Measurements from ENCODE around the gene VTI1A. TPM values are rescaled to one million over a fixed set of nuclear protein-coding genes. Genes with fewer than 3 reads are reported as not detected.
A peak's percentile ranks its signal among the peaks of the same experiment; 100 is the strongest.
"Not testable (repeated sequence)": the region's sequence is repeated elsewhere in the genome, so short reads cannot be mapped to it uniquely, and the experiment has no call there.

Gene VTI1A
- 23.5 TPM for total RNA-seq
- 10 to 100 TPM in 7 of 8 donors, 1 to 10 TPM in 1; 8.8 to 16.4 (median 13.4) TPM for polyA plus RNA-seq (ENCODE audit: insufficient read depth in 1 of 8, insufficient read length in 8 of 8, low replicate concordance in 1 of 8)
- long read RNA-seq, donor 1 = 0 reads
- long read RNA-seq, donor 2 = 0 reads
- long read RNA-seq, donor 3, partial matches to known transcripts = 0 of 3 reads
- long read RNA-seq, donor 3, other reads (novel, unspliced or antisense) = 0 of 3 reads
- long read RNA-seq, donor 4, full-length matches to known transcripts = 4 of 4 reads
- long read RNA-seq, donor 4, partial matches to known transcripts = 0 of 4 reads
- long read RNA-seq, donor 4, other reads (novel, unspliced or antisense) = 0 of 4 reads
- long read RNA-seq, donor 5, full-length matches to known transcripts = 10 of 10 reads
- long read RNA-seq, donor 5, partial matches to known transcripts = 0 of 10 reads
- long read RNA-seq, donor 5, other reads (novel, unspliced or antisense) = 0 of 10 reads
- long read RNA-seq, donor 6, full-length matches to known transcripts = 6 of 6 reads
- long read RNA-seq, donor 6, partial matches to known transcripts = 0 of 6 reads
- long read RNA-seq, donor 6, other reads (novel, unspliced or antisense) = 0 of 6 reads
- long read RNA-seq, donor 7, full-length matches to known transcripts = 4 of 4 reads
- long read RNA-seq, donor 7, partial matches to known transcripts = 0 of 4 reads
- long read RNA-seq, donor 7, other reads (novel, unspliced or antisense) = 0 of 4 reads
- long read RNA-seq, donor 8, partial matches to known transcripts = 0 of 1 reads
- long read RNA-seq, donor 8, other reads (novel, unspliced or antisense) = 0 of 1 reads
- long read RNA-seq, donor 9, full-length matches to known transcripts = 2 of 2 reads
- long read RNA-seq, donor 9, partial matches to known transcripts = 0 of 2 reads
- long read RNA-seq, donor 9, other reads (novel, unspliced or antisense) = 0 of 2 reads
- long read RNA-seq, donor 10, full-length matches to known transcripts = 4 of 4 reads
- long read RNA-seq, donor 10, partial matches to known transcripts = 0 of 4 reads
- long read RNA-seq, donor 10, other reads (novel, unspliced or antisense) = 0 of 4 reads
- long read RNA-seq, donor 11, full-length matches to known transcripts = 3 of 3 reads
- long read RNA-seq, donor 11, partial matches to known transcripts = 0 of 3 reads
- long read RNA-seq, donor 11, other reads (novel, unspliced or antisense) = 0 of 3 reads

GRCh38 chr10:112446855-112447619, at the start of gene VTI1A, which contains the start of gene ZDHHC6:
Gene VTI1A (plus strand): TSS chr10:112447215. CDS start chr10:112447374, 159 bp downstream.
Gene ZDHHC6 (minus strand): TSS chr10:112446914. CDS start chr10:112445436, 1,478 bp downstream.
- H3K27ac ChIP-seq (ENCODE audit: low read length) = peak within 1 kb of the TSS; percentile 86
- H3K27me3 ChIP-seq (ENCODE audit: control insufficient read depth, insufficient read depth, low read length) = no peaks in the 10 kb centered on the region
- no peaks in the 10 kb centered on the region for H3K9me3 ChIP-seq (replicated peaks; ENCODE audit: control insufficient read depth, low read depth, low read length)
- peaks cover 7% of the 10 kb centered on the region for H3K36me3 ChIP-seq (ENCODE audit: control insufficient read depth, insufficient read depth, low read length)
- peaks cover 6% of the 10 kb centered on the region for H3K4me1 ChIP-seq (ENCODE audit: control insufficient read depth, insufficient read depth, low read length)
- peak within 1 kb of the TSS; percentile 97 for H3K4me3 ChIP-seq (ENCODE audit: low read length)
- peak; percentile 92 for DNase-seq
- under 1% methylated on average over 53 of the region's 59 CpGs for WGBS (ENCODE audit: insufficient coverage)

GRCh38 chr10:112397592-112397991, 49.4 kb upstream of the VTI1A start:
- no peak for DNase-seq
- H3K27ac ChIP-seq (ENCODE audit: low read length) = no peak overlapping the region
- H3K4me1 ChIP-seq (ENCODE audit: control insufficient read depth, insufficient read depth, low read length) = no peaks in the 10 kb centered on the region
- no peaks in the 10 kb centered on the region for H3K36me3 ChIP-seq (ENCODE audit: control insufficient read depth, insufficient read depth, low read length)
- no peak overlapping the region for H3K4me3 ChIP-seq (ENCODE audit: low read length)
- H3K9me3 ChIP-seq (replicated peaks; ENCODE audit: control insufficient read depth, low read depth, low read length) = no peaks in the 10 kb centered on the region
- no CpG with 5 or more reads among the region's 2 CpGs for WGBS (ENCODE audit: insufficient coverage)
- no peaks in the 10 kb centered on the region for H3K27me3 ChIP-seq (ENCODE audit: control insufficient read depth, insufficient read depth, low read length)

GRCh38 chr10:112402917-112403316, 44.1 kb upstream of the VTI1A start:
- Histone ChIP-seq H3K9me3 (replicated peaks; ENCODE audit: control insufficient read depth, low read depth, low read length) (no peaks in the 10 kb centered on the region), H3K4me1 (ENCODE audit: control insufficient read depth, insufficient read depth, low read length) (no peaks in the 10 kb centered on the region), H3K27me3 (ENCODE audit: control insufficient read depth, insufficient read depth, low read length) (no peaks in the 10 kb centered on the region), H3K36me3 (ENCODE audit: control insufficient read depth, insufficient read depth, low read length) (no peaks in the 10 kb centered on the region), H3K27ac (ENCODE audit: low read length) (no peak overlapping the region), H3K4me3 (ENCODE audit: low read length) (no peak overlapping the region)
- no peak for DNase-seq
- WGBS (ENCODE audit: insufficient coverage) = 83% methylated on average over 1 of the region's 2 CpGs

GRCh38 chr10:112404617-112405016, 42.4 kb upstream of the VTI1A start:
- no peaks in the 10 kb centered on the region for H3K36me3 ChIP-seq (ENCODE audit: control insufficient read depth, insufficient read depth, low read length)
- H3K27me3 ChIP-seq (ENCODE audit: control insufficient read depth, insufficient read depth, low read length) = no peaks in the 10 kb centered on the region
- WGBS (ENCODE audit: insufficient coverage) = no CpG with 5 or more reads among the region's 3 CpGs

GRCh38 chr10:112406806-112407205, 40.2 kb upstream of the VTI1A start:
- not testable (repeated sequence) for H3K4me1 ChIP-seq (ENCODE audit: control insufficient read depth, insufficient read depth, low read length); H3K36me3 ChIP-seq (ENCODE audit: control insufficient read depth, insufficient read depth, low read length); H3K4me3 ChIP-seq (ENCODE audit: low read length); DNase-seq; H3K27ac ChIP-seq (ENCODE audit: low read length); H3K9me3 ChIP-seq (replicated peaks; ENCODE audit: control insufficient read depth, low read depth, low read length); H3K27me3 ChIP-seq (ENCODE audit: control insufficient read depth, insufficient read depth, low read length)
- no CpG with 5 or more reads among the region's 2 CpGs for WGBS (ENCODE audit: insufficient coverage)

More at GRCh38 chr10:112404617-112405016, 42.4 kb upstream of the VTI1A start:
- no peaks in the 10 kb centered on the region for H3K4me1 ChIP-seq (ENCODE audit: control insufficient read depth, insufficient read depth, low read length)
- H3K27ac ChIP-seq (ENCODE audit: low read length) = no peak overlapping the region
- H3K4me3 ChIP-seq (ENCODE audit: low read length) = no peak overlapping the region
- no peaks in the 10 kb centered on the region for H3K9me3 ChIP-seq (replicated peaks; ENCODE audit: control insufficient read depth, low read depth, low read length)
- DNase-seq = no peak

- H3K27ac ChIP-seq (ENCODE audit: low read length) = no peak overlapping the region
- no peaks in the 10 kb centered on the region for H3K4me1 ChIP-seq (ENCODE audit: control insufficient read depth, insufficient read depth, low read length)
- H3K9me3 ChIP-seq (replicated peaks; ENCODE audit: control insufficient read depth, low read depth, low read length) = no peaks in the 10 kb centered on the region
- DNase-seq = no peak
- H3K36me3 ChIP-seq (ENCODE audit: control insufficient read depth, insufficient read depth, low read length) = no peaks in the 10 kb centered on the region
- WGBS (ENCODE audit: insufficient coverage) = no CpG with 5 or more reads among the region's 1 CpG
- no peaks in the 10 kb centered on the region for H3K27me3 ChIP-seq (ENCODE audit: control insufficient read depth, insufficient read depth, low read length)
- H3K4me3 ChIP-seq (ENCODE audit: low read length) = no peak overlapping the region
Measured at GRCh38 chr10:112407696-112408095, 39.3 kb upstream of the VTI1A start.

GRCh38 chr10:112409299-112409698, 37.7 kb upstream of the VTI1A start:
- Histone ChIP-seq H3K4me1 (ENCODE audit: control insufficient read depth, insufficient read depth, low read length) (no peaks in the 10 kb centered on the region), H3K4me3 (ENCODE audit: low read length) (no peak overlapping the region), H3K27me3 (ENCODE audit: control insufficient read depth, insufficient read depth, low read length) (no peaks in the 10 kb centered on the region), H3K36me3 (ENCODE audit: control insufficient read depth, insufficient read depth, low read length) (no peaks in the 10 kb centered on the region), H3K9me3 (replicated peaks; ENCODE audit: control insufficient read depth, low read depth, low read length) (no peaks in the 10 kb centered on the region), H3K27ac (ENCODE audit: low read length) (no peak overlapping the region)
- DNase-seq = no peak
- 70% methylated on average over 2 of the region's 2 CpGs for WGBS (ENCODE audit: insufficient coverage)

GRCh38 chr10:112409755-112410154, 37.3 kb upstream of the VTI1A start:
- Histone ChIP-seq H3K27me3 (ENCODE audit: control insufficient read depth, insufficient read depth, low read length) (no peaks in the 10 kb centered on the region), H3K4me1 (ENCODE audit: control insufficient read depth, insufficient read depth, low read length) (no peaks in the 10 kb centered on the region), H3K27ac (ENCODE audit: low read length) (no peak overlapping the region), H3K9me3 (replicated peaks; ENCODE audit: control insufficient read depth, low read depth, low read length) (no peaks in the 10 kb centered on the region), H3K4me3 (ENCODE audit: low read length) (no peak overlapping the region), H3K36me3 (ENCODE audit: control insufficient read depth, insufficient read depth, low read length) (no peaks in the 10 kb centered on the region)
- WGBS (ENCODE audit: insufficient coverage) = no CpG with 5 or more reads among the region's 4 CpGs
- no peak for DNase-seq

- Histone ChIP-seq H3K27me3 (ENCODE audit: control insufficient read depth, insufficient read depth, low read length) (no peaks in the 10 kb centered on the region), H3K9me3 (replicated peaks; ENCODE audit: control insufficient read depth, low read depth, low read length) (no peaks in the 10 kb centered on the region), H3K36me3 (ENCODE audit: control insufficient read depth, insufficient read depth, low read length) (no peaks in the 10 kb centered on the region), H3K4me3 (ENCODE audit: low read length) (no peak overlapping the region), H3K27ac (ENCODE audit: low read length) (no peak overlapping the region), H3K4me1 (ENCODE audit: control insufficient read depth, insufficient read depth, low read length) (no peaks in the 10 kb centered on the region)
- no CpG with 5 or more reads among the region's 2 CpGs for WGBS (ENCODE audit: insufficient coverage)
- no peak for DNase-seq
Measured at GRCh38 chr10:112412696-112413095, 34.3 kb upstream of the VTI1A start.
